HepG2 (cell line): Measurements from ENCODE around the gene SIRT7. TPM values are rescaled to one million over a fixed set of nuclear protein-coding genes. Genes with fewer than 3 reads are reported as not detected.
A peak's percentile ranks its signal among the peaks of the same experiment; 100 is the strongest.

Experiments used
- AGO1 ChIP-seq: fragments of 200-400 bp; formaldehyde crosslinking; IDR thresholded peaks from 2 replicates; pipeline ENCODE4 v1.6.1; 2017; ENCODE audit warnings: mild to moderate bottlenecking, low read depth, low read length, moderate library complexity; ENCODE audit not compliant: poor library complexity, severe bottlenecking
- ATF7-NPFF ChIP-seq: sonication (generic); formaldehyde crosslinking; IDR thresholded peaks from 2 replicates; pipeline ENCODE4 v1.8.1; 2023; ENCODE audit warnings: mild to moderate bottlenecking, low read depth, missing genetic modification reagents, moderate library complexity
- FIP1L1 ChIP-seq: fragments of 200-400 bp; formaldehyde crosslinking; IDR thresholded peaks from 2 replicates; pipeline ENCODE4 v1.6.1; 2018; ENCODE audit warnings: low read depth, mild to moderate bottlenecking, low read length, moderate library complexity, borderline replicate concordance; ENCODE audit not compliant: insufficient read depth
- GLI4 ChIP-seq: sonication (generic); formaldehyde crosslinking; IDR thresholded peaks from 2 replicates; pipeline ENCODE4 v1.5.1; 2020; ENCODE audit warnings: missing genetic modification reagents, mild to moderate bottlenecking, moderate library complexity, borderline replicate concordance
- KDM1A ChIP-seq: IDR thresholded peaks from 2 replicates; pipeline ENCODE4 v1.6.1; 2016; ENCODE audit warnings: missing compliant biosample characterization
- NONO ChIP-seq, 2 experiments: fragments of 450-650 bp in 1 of 2; sonication (generic) in 1 of 2; formaldehyde crosslinking in 1 of 2; IDR thresholded peaks in 1 of 2; conservative IDR thresholded peaks in 1 of 2; 2 replicates each; pipeline versions ENCODE4 v1.6.1 to v1.8.0; 2017 to 2022; ENCODE audit warnings: mild to moderate bottlenecking in 1 of 2, missing genetic modification reagents in 1 of 2, moderate library complexity in 1 of 2
- NR1H2 ChIP-seq: sonication (generic); formaldehyde crosslinking; IDR thresholded peaks from 2 replicates; pipeline ENCODE4 v1.8.1; 2022; ENCODE audit warnings: low read depth, missing genetic modification reagents, borderline replicate concordance
- RBM22 ChIP-seq: fragments of 200-400 bp; formaldehyde crosslinking; optimal IDR thresholded peaks from 2 replicates; pipeline ENCODE3; 2017; ENCODE audit warnings: mild to moderate bottlenecking, low read length, moderate library complexity
- RXRA ChIP-seq: sonication (generic); formaldehyde crosslinking; IDR thresholded peaks from 2 replicates; pipeline ENCODE4 v1.5.1; 2020; ENCODE audit warnings: missing genetic modification reagents
- SKI ChIP-seq: fragments of 450-650 bp; IDR thresholded peaks from one replicate; pipeline ENCODE4 v1.6.1; 2018; ENCODE audit warnings: mild to moderate bottlenecking; ENCODE audit not compliant: partially characterized antibody
- THYN1 ChIP-seq: sonication (generic); formaldehyde crosslinking; IDR thresholded peaks from 2 replicates; pipeline ENCODE4 v1.8.1; 2023; ENCODE audit warnings: low read depth, mild to moderate bottlenecking, moderate library complexity, missing genetic modification reagents, borderline replicate concordance
- XRCC5 ChIP-seq: fragments of 200-400 bp; formaldehyde crosslinking; optimal IDR thresholded peaks from 2 replicates; pipeline ENCODE3; 2017; ENCODE audit warnings: mild to moderate bottlenecking, low read length
- YEATS2 ChIP-seq: sonication (generic); formaldehyde crosslinking; IDR thresholded peaks from 2 replicates; pipeline ENCODE4 v1.4.0; 2020; ENCODE audit warnings: missing genetic modification reagents, borderline replicate concordance
- ZNF703 ChIP-seq: sonication (generic); formaldehyde crosslinking; IDR thresholded peaks from 2 replicates; pipeline ENCODE4 v1.5.1; 2020; ENCODE audit warnings: missing genetic modification reagents, mild to moderate bottlenecking, moderate library complexity, borderline replicate concordance
- ZSCAN30 ChIP-seq: sonication (generic); formaldehyde crosslinking; IDR thresholded peaks from 2 replicates; pipeline ENCODE4 v1.5.0; 2020; ENCODE audit warnings: mild to moderate bottlenecking, missing genetic modification reagents
- polyA plus RNA-seq, 8 experiments: library from polyadenylated mRNA; depleted of rRNA in 3 of 8; stranded (reverse) in 7 of 8; unstranded in 1 of 8; fragments of >200 nt; fragmentation: Illumina TruSeq in 4 of 8; extraction: Trizol in 4 of 8; gene quantifications; 2 replicates each; pipeline versions ENCODE4 v1.2.1 to v1.2.3, GENCODE V29; 2011 to 2016; ENCODE audit warnings: low read depth in 4 of 8, missing spikeins in 1 of 8, mixed read lengths in 1 of 8; ENCODE audit not compliant: insufficient read depth in 1 of 8
- total RNA-seq, 5 experiments: library from RNA; depleted of rRNA; stranded (reverse); fragments of >200 nt; fragmentation: Illumina TruSeq; extraction: Trizol; gene quantifications; 2 replicates each; pipeline ENCODE4 v1.2.3, GENCODE V29; 2016; ENCODE audit warnings: low read depth in 1 of 5
- TF ChIP-seq, protein P1 (sequence below): sonication (generic); formaldehyde crosslinking; IDR thresholded peaks from 2 replicates; pipeline ENCODE4 v1.8.0; 2022; ENCODE audit warnings: missing genetic modification reagents, mild to moderate bottlenecking, borderline replicate concordance
- TF ChIP-seq, protein P2 (sequence below): sonication (generic); formaldehyde crosslinking; IDR thresholded peaks from 2 replicates; pipeline ENCODE4 v1.5.1; 2020; ENCODE audit warnings: mild to moderate bottlenecking, missing genetic modification reagents, moderate library complexity
- TF ChIP-seq, protein P3 (sequence below): sonication (generic); formaldehyde crosslinking; IDR thresholded peaks from 2 replicates; pipeline ENCODE4 v1.5.0; 2020; ENCODE audit warnings: missing genetic modification reagents
- TF ChIP-seq, protein P4 (sequence below): IDR thresholded peaks from 2 replicates; pipeline ENCODE4 v1.6.1; 2016; ENCODE audit warnings: low read depth, control low read depth
- TF ChIP-seq, protein P5 (sequence below): sonication (generic); formaldehyde crosslinking; IDR thresholded peaks from 2 replicates; pipeline ENCODE4 v1.4.0; 2020; ENCODE audit warnings: mild to moderate bottlenecking, missing genetic modification reagents

Gene SIRT7
- total and polyA plus RNA-seq, 2 of the 13 experiments (the other 11 are each of a cell fraction or from before 2014, with no cell fraction given) = 8.3 to 24.8 TPM

DNA sequence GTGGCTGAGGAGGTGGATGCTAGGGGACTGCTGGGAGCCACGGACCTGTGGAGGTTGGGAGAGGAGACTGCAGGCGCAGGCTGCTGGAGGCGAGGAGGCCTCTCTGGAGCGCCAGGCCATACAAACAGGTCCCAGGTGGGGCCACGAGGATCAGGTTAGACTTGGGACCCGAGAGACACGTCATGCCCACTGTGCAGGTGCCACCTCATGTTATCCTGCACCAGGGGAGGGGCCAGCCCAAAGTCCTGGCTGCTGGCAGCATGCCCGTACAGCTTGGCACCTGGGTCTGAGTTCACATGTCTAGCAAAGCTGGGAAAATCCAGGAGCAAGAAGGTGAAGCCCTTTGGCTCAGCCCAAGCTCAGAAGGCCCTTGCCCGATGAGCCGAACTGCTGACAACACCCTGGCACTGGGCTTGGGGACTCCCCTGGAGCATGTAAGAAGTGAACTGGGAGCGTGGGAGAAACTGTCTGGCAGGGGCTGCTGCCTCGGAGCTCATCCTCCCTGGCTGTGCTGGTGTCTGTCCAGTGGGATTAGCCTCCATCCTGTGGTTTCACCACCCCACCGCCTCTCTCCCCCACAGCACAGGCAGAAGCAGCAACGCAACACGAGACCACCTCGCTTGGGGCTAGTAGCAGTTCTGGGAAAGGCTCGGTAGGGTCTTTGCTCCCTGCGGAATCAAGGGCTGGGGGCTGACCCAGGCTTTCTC lies 52.1 kb downstream of the SIRT7 start (continued):
- TF ChIP-seq, protein P1, sequence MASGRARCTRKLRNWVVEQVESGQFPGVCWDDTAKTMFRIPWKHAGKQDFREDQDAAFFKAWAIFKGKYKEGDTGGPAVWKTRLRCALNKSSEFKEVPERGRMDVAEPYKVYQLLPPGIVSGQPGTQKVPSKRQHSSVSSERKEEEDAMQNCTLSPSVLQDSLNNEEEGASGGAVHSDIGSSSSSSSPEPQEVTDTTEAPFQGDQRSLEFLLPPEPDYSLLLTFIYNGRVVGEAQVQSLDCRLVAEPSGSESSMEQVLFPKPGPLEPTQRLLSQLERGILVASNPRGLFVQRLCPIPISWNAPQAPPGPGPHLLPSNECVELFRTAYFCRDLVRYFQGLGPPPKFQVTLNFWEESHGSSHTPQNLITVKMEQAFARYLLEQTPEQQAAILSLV (CRISPR knock-in tag) = 0 out of 2 replicates have a peak, but pooled peaks have one; percentile 24
- peak; percentile 39; the same call in 1 of the 2 replicates for TF ChIP-seq ATF7-NPFF
- TF ChIP-seq NR1H2 (CRISPR knock-in tag) = no peak
- TF ChIP-seq FIP1L1 = 0 out of 2 replicates have a peak, but pooled peaks have one; percentile 74
- TF ChIP-seq, protein P2, sequence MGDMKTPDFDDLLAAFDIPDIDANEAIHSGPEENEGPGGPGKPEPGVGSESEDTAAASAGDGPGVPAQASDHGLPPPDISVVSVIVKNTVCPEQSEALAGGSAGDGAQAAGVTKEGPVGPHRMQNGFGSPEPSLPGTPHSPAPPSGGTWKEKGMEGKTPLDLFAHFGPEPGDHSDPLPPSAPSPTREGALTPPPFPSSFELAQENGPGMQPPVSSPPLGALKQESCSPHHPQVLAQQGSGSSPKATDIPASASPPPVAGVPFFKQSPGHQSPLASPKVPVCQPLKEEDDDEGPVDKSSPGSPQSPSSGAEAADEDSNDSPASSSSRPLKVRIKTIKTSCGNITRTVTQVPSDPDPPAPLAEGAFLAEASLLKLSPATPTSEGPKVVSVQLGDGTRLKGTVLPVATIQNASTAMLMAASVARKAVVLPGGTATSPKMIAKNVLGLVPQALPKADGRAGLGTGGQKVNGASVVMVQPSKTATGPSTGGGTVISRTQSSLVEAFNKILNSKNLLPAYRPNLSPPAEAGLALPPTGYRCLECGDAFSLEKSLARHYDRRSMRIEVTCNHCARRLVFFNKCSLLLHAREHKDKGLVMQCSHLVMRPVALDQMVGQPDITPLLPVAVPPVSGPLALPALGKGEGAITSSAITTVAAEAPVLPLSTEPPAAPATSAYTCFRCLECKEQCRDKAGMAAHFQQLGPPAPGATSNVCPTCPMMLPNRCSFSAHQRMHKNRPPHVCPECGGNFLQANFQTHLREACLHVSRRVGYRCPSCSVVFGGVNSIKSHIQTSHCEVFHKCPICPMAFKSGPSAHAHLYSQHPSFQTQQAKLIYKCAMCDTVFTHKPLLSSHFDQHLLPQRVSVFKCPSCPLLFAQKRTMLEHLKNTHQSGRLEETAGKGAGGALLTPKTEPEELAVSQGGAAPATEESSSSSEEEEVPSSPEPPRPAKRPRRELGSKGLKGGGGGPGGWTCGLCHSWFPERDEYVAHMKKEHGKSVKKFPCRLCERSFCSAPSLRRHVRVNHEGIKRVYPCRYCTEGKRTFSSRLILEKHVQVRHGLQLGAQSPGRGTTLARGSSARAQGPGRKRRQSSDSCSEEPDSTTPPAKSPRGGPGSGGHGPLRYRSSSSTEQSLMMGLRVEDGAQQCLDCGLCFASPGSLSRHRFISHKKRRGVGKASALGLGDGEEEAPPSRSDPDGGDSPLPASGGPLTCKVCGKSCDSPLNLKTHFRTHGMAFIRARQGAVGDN (CRISPR knock-in tag) = peak; percentile 71
- TF ChIP-seq SKI = peak; percentile 32
- peak; percentile 28 for TF ChIP-seq XRCC5
- no peak for TF ChIP-seq YEATS2 (CRISPR knock-in tag)
- TF ChIP-seq KDM1A (CRISPR knock-in tag) = no peak
- TF ChIP-seq ZSCAN30 = no peak
- TF ChIP-seq GLI4 (CRISPR knock-in tag) = no peak
- no peak for TF ChIP-seq NONO (IDR thresholded peaks at IDR 0.05)
- TF ChIP-seq NONO (CRISPR knock-in tag; conservative IDR thresholded peaks at IDR 0.05) = peak; percentile 42
- 0 out of 2 replicates have a peak, but pooled peaks have one; percentile 33 for TF ChIP-seq ZNF703
- TF ChIP-seq, protein P3, sequence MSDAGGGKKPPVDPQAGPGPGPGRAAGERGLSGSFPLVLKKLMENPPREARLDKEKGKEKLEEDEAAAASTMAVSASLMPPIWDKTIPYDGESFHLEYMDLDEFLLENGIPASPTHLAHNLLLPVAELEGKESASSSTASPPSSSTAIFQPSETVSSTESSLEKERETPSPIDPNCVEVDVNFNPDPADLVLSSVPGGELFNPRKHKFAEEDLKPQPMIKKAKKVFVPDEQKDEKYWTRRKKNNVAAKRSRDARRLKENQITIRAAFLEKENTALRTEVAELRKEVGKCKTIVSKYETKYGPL = no peak
- TF ChIP-seq AGO1 = peak; percentile 82
- TF ChIP-seq RBM22 = peak; percentile 8
- TF ChIP-seq, protein P4, sequence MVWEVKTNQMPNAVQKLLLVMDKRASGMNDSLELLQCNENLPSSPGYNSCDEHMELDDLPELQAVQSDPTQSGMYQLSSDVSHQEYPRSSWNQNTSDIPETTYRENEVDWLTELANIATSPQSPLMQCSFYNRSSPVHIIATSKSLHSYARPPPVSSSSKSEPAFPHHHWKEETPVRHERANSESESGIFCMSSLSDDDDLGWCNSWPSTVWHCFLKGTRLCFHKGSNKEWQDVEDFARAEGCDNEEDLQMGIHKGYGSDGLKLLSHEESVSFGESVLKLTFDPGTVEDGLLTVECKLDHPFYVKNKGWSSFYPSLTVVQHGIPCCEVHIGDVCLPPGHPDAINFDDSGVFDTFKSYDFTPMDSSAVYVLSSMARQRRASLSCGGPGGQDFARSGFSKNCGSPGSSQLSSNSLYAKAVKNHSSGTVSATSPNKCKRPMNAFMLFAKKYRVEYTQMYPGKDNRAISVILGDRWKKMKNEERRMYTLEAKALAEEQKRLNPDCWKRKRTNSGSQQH (CRISPR knock-in tag) = no peak
- 0 out of 2 replicates have a peak, but pooled peaks have one; percentile 18 for TF ChIP-seq RXRA (CRISPR knock-in tag)
- TF ChIP-seq, protein P5, sequence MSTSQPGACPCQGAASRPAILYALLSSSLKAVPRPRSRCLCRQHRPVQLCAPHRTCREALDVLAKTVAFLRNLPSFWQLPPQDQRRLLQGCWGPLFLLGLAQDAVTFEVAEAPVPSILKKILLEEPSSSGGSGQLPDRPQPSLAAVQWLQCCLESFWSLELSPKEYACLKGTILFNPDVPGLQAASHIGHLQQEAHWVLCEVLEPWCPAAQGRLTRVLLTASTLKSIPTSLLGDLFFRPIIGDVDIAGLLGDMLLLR (CRISPR knock-in tag) = 0 out of 2 replicates have a peak, but pooled peaks have one; percentile 51
- no peak for TF ChIP-seq THYN1 (CRISPR knock-in tag)
